Retina (tissue), 1 donor: Measurements from ENCODE around the gene NSUN5.
"Not testable (repeated sequence)": the region's sequence is repeated elsewhere in the genome, so short reads cannot be mapped to it uniquely, and the experiment has no call there.

ENCODE experiments used
- DNase-seq: peaks from one replicate; pipeline ENCODE4 v3.0.0-alpha.2; 2016

Gene NSUN5

DNA sequence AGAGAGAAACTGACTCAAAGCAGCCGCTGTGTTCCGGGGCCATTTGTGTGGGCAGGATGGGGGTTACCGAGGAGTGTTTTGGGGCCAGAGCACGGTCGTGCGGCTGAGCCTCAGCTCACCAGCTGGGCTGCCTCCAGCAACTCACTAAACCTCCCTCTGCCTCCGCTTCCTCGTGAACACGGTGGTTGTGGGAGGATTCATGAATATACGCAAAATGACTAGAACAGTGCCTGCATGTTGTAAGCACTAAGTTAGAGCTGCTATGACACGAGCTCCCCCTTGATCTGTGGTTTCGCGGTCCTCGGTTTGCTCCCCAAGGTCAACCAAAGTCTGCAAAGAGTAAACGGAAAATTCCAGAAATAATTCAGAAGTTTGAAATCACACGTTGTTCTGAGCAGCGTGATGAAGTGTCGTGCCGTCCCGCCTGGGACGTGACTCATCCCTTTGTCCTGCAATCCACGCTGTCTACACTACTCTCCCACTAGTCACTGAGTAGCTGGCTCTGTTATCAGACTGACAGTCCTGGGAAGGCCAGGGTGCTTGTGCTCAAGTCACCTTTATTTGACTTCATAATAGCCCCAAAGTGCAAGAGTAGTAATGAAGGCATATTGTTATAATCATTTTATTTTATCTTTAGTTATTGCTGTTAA is 41.8 kb downstream of the NSUN5 start:
- DNase-seq: not testable (repeated sequence)

GRCh38 chr7:73262416-73262815 is 46.2 kb downstream of the NSUN5 start:
- DNase-seq: not testable (repeated sequence)
